ENCODE data around the gene NUDT22. TPM values are rescaled to one million over a fixed set of nuclear protein-coding genes. Genes with fewer than 3 reads are reported as not detected.

Gene NUDT22
- total and polyA plus RNA-seq, 5 experiments from 2014 or later, result 43.4 to 83.8 (median 50.4) TPM

GRCh38 chr11:64268893-64269539 lies 42.9 kb downstream of the NUDT22 start:
- Mint-ChIP-seq H3K27ac (peak overlapping the region; percentile 92 to 100 (median 98)), H3K27me3 (no peaks in the 10 kb centered on the region), H3K36me3 (no peaks in the 10 kb centered on the region), H3K9me3 (no peaks in the 10 kb centered on the region), H3K4me1 (peaks cover 20 to 37% (median 27%) of the 10 kb centered on the region in 4 donors), H3K4me3 (peak overlapping the region; percentile 86 to 99 (median 96))
- POLR2A ChIA-PET, result interaction anchor here (0.6 to 6.6 kb wide), 18 partner anchors 11 to 1560 kb away, joined by 3 to 140 read pairs (median 12); partner anchors contain the start of genes BAD, CCDC88B, ESRRA and FERMT3
- ATAC-seq, result peak; percentile 0 to 5
- peak in 2 of 10 donors; percentile 18 to 23 for DNase-seq

DNA sequence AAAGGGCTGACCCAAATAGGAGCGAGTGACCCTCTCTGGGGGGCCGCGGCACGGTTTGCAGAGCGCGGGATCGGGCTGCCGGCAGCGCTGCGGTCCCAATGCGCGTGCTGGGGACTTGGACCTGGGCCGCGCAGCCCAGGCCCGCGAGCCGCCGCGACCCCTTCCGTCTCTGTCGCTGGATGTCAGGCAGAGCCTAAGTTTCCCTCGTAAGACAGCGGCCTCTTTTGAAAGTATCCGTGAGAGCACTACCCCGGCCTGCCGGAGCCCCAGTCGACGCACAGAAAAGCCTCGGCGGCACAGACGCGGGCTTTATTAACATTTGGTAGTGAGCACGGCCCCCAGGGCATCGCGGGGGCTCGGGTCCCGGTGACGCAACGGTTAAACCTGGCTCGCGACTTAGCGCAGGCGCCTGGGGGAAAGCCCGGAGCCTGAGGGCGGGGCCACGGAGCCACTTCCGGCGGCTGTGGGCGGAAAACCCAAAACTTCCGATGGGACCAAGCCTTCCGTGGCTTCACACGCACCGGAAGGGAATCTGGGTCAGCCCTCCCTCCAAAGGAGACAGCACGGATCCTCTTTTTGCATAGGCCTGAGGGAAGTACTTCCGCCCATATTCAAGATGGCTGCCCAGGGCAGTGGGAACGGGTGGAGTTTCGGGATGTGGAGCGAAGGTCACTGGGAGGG lies 43.6 kb downstream of the NUDT22 start:
- no peaks in the 10 kb centered on the region for H3K27me3 Mint-ChIP-seq
- POLR2A ChIA-PET, result interaction anchor here (0.7 to 6.6 kb wide), 22 partner anchors 12 to 1603 kb away, joined by 3 to 140 read pairs (median 8); partner anchors contain the start of genes BAD, CCDC88B, DNAJC4 and ESRRA
- no peaks in the 10 kb centered on the region for H3K9me3 Mint-ChIP-seq
- H3K4me3 Mint-ChIP-seq, result peak overlapping the region; percentile 92 to 99 (median 96)
- ATAC-seq (peak; percentile 76 to 77), DNase-seq (peak; percentile 93 to 98 (median 97))
- peaks cover 20 to 37% (median 27%) of the 10 kb centered on the region in 4 donors for H3K4me1 Mint-ChIP-seq
- H3K27ac Mint-ChIP-seq, result peak overlapping the region; percentile 94 to 100 (median 98)
- H3K36me3 Mint-ChIP-seq, result no peaks in the 10 kb centered on the region

GRCh38 chr11:64275031-64275800 lies 49.1 kb downstream of the NUDT22 start:
- H3K4me1 Mint-ChIP-seq, result peaks cover 4 to 14% (median 10%) of the 10 kb centered on the region in 4 donors
- H3K27ac Mint-ChIP-seq, result peak overlapping the region in 2 of 10 donors; percentile 8 to 72
- POLR2A ChIA-PET, result interaction anchor here (0.7 to 1.5 kb wide), 2 partner anchors 9 to 42 kb away, joined by 4 to 7 read pairs; partner anchors contain the start of genes BAD and PRDX5
- H3K9me3 Mint-ChIP-seq, result no peaks in the 10 kb centered on the region
- peaks cover 0 to 4% (median 0%) of the 10 kb centered on the region in 3 donors for H3K36me3 Mint-ChIP-seq
- ATAC-seq, result no peak
- H3K27me3 Mint-ChIP-seq, result no peaks in the 10 kb centered on the region
- DNase-seq, result no peak
- no peak overlapping the region for H3K4me3 Mint-ChIP-seq

DNA sequence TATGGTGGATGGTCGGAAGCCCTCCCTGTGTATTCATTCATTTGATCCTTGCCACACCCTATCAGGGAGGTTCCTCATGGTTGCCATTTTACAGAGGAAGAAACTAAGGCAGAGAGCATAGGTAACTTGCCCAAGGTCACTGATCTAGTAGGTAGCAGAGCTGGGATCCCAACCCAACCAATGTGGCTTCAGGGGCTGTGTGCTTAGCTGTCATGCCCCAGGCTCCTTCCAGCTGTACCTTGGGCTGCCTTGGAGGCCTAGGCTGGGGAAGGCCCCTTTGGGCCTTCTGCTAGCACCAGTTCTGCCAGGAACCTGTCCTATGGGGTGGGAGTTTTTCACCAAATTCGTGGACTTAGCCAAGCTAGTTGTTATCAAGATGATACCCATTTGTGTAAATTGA lies 49.8 kb downstream of the NUDT22 start:
- Mint-ChIP-seq H3K9me3 (no peaks in the 10 kb centered on the region), H3K4me3 (no peak overlapping the region), H3K36me3 (peaks cover 0 to 4% (median 0%) of the 10 kb centered on the region in 3 donors), H3K27ac (no peak overlapping the region), H3K4me1 (peaks cover 2 to 11% (median 7%) of the 10 kb centered on the region in 4 donors), H3K27me3 (no peaks in the 10 kb centered on the region)
- POLR2A ChIA-PET, result interaction anchor here (1.5 kb wide), 1 partner anchor 8 kb away, joined by 7 read pairs; the partner anchor contains the start of gene BAD
- DNase-seq, result no peak
- ATAC-seq, result no peak

GRCh38 chr11:64276653-64277431 lies 50.8 kb downstream of the NUDT22 start:
- Mint-ChIP-seq H3K27me3 (no peaks in the 10 kb centered on the region), H3K27ac (no peak overlapping the region), H3K36me3 (peaks cover 0 to 11% (median 2%) of the 10 kb centered on the region in 3 donors), H3K4me3 (no peak overlapping the region), H3K4me1 (peaks cover under 1 to 11% (median 5%) of the 10 kb centered on the region in 4 donors), H3K9me3 (no peaks in the 10 kb centered on the region)
- POLR2A ChIA-PET, result interaction anchor here (0.6 kb wide), 1 partner anchor 11 kb away, joined by 3 read pairs; no protein-coding TSS in a partner anchor
- DNase-seq (peak in 1 of 10 donors; percentile 47), ATAC-seq (no peak)

DNA sequence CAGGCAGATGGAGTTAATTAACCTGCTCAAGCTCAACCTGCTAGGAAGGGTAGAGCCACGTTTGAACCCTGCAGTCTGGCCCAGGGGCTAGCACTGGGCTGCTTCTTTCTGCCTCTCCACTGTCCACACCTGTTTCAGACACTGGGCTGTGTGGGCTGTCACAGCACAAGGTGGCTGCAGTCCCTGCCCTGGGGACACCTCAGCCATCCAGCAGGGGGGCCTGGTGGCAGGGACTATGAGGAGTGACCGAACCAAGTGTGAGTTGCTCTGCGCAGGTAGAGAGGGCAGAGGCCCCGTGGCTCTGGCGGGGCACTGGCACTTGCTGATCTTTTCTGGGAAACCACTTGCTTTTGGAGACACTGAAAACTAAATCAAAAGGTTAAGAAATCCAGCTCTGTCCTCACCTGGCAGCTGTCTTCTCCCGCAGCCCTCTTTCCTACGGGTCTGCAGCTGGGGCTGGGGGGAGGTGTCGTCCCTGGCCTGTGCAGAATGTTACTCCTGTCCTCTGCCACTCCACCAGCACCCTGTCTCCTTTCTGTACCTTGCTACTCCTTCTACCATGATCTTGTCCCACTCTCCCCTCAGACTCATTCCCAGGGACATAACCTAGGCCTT lies 52.6 kb downstream of the NUDT22 start:
- H3K36me3 Mint-ChIP-seq, result peaks cover 0 to 13% (median 2%) of the 10 kb centered on the region in 3 donors
- no peak overlapping the region for H3K27ac Mint-ChIP-seq
- ATAC-seq (no peak), DNase-seq (peak in 1 of 10 donors; percentile 53)
- no peaks in the 10 kb centered on the region for H3K9me3 Mint-ChIP-seq
- peaks cover under 1 to 11% (median 8%) of the 10 kb centered on the region in 4 donors for H3K4me1 Mint-ChIP-seq
- POLR2A ChIA-PET, result no interaction called here
- H3K4me3 Mint-ChIP-seq, result no peak overlapping the region
- no peaks in the 10 kb centered on the region for H3K27me3 Mint-ChIP-seq

Other genes starting within 250 kb of the NUDT22 start
- gene OTUB1, start 239.8 kb upstream of the NUDT22 start, total RNA-seq, result 10 to 100 TPM; 69.6 to 75.8 TPM
- 100 to 1,000 TPM; 109 to 121 (median 115) TPM for gene OTUB1, start 239.8 kb upstream of the NUDT22 start, polyA plus RNA-seq
- not detected for gene FLRT1, start 190.3 kb upstream of the NUDT22 start, total RNA-seq
- gene FLRT1, start 190.3 kb upstream of the NUDT22 start, polyA plus RNA-seq, result not detected
- gene MACROD1, start 60.2 kb upstream of the NUDT22 start, total RNA-seq, result 10 to 100 TPM; 10.8 to 14.4 TPM
- 10 to 100 TPM in 2 of 3 donors, 1 to 10 TPM in 1; 7.3 to 14.4 (median 10.7) TPM for gene MACROD1, start 60.2 kb upstream of the NUDT22 start, polyA plus RNA-seq
- 100 to 1,000 TPM; 110 to 114 TPM for gene STIP1, start 40.1 kb upstream of the NUDT22 start, total RNA-seq
- gene STIP1, start 40.1 kb upstream of the NUDT22 start, polyA plus RNA-seq, result 100 to 1,000 TPM in 1 of 3 donors, 10 to 100 TPM in 2; 59.4 to 132 (median 66.2) TPM
- gene FERMT3, start 19.6 kb upstream of the NUDT22 start, total RNA-seq, result 100 to 1,000 TPM; 104 to 108 TPM
- 100 to 1,000 TPM; 125 to 149 (median 129) TPM for gene FERMT3, start 19.6 kb upstream of the NUDT22 start, polyA plus RNA-seq
- 10 to 100 TPM; 40.2 to 41.0 TPM for gene TRPT1, start 88 bp upstream of the NUDT22 start, total RNA-seq
- 10 to 100 TPM; 47.2 to 54.2 (median 51.4) TPM for gene TRPT1, start 88 bp upstream of the NUDT22 start, polyA plus RNA-seq
- 10 to 100 TPM; 54.9 to 56.2 TPM for gene DNAJC4, start 4.3 kb downstream of the NUDT22 start, total RNA-seq
- gene DNAJC4, start 4.3 kb downstream of the NUDT22 start, polyA plus RNA-seq, result 10 to 100 TPM; 21.5 to 33.2 (median 30.9) TPM
- gene VEGFB, start 8.3 kb downstream of the NUDT22 start, total RNA-seq, result 10 to 100 TPM; 59.7 to 62.1 TPM
- gene VEGFB, start 8.3 kb downstream of the NUDT22 start, polyA plus RNA-seq, result 10 to 100 TPM; 11.2 to 28.1 (median 16.9) TPM
- 10 to 100 TPM; 24.1 to 28.9 TPM for gene FKBP2, start 14.8 kb downstream of the NUDT22 start, total RNA-seq
- 10 to 100 TPM; 84.9 to 91.8 (median 85.5) TPM for gene FKBP2, start 14.8 kb downstream of the NUDT22 start, polyA plus RNA-seq
- gene PPP1R14B, start 20.7 kb downstream of the NUDT22 start, total RNA-seq, result 10 to 100 TPM; 39.1 to 45.5 TPM
- gene PPP1R14B, start 20.7 kb downstream of the NUDT22 start, polyA plus RNA-seq, result 10 to 100 TPM; 22.4 to 50.6 (median 45.4) TPM
- gene PLCB3, start 25.3 kb downstream of the NUDT22 start, total RNA-seq, result 1 to 10 TPM; 8.1 to 8.8 TPM
- under 1 TPM; 0.20 to 0.51 (median 0.35) TPM for gene PLCB3, start 25.3 kb downstream of the NUDT22 start, polyA plus RNA-seq
- gene BAD, start 58.4 kb downstream of the NUDT22 start, total RNA-seq, result 10 to 100 TPM; 13.7 to 18.5 TPM
- gene BAD, start 58.4 kb downstream of the NUDT22 start, polyA plus RNA-seq, result 10 to 100 TPM; 39.1 to 44.8 (median 39.9) TPM
- gene GPR137, start 59.6 kb downstream of the NUDT22 start, total RNA-seq, result 10 to 100 TPM; 33.0 to 33.3 TPM
- 1 to 10 TPM; 4.8 to 6.9 (median 6.4) TPM for gene GPR137, start 59.6 kb downstream of the NUDT22 start, polyA plus RNA-seq
- gene KCNK4, start 65.0 kb downstream of the NUDT22 start, total RNA-seq, result not detected
- not detected for gene KCNK4, start 65.0 kb downstream of the NUDT22 start, polyA plus RNA-seq
- gene CATSPERZ, start 74.1 kb downstream of the NUDT22 start, total RNA-seq, result not detected
- not detected for gene CATSPERZ, start 74.1 kb downstream of the NUDT22 start, polyA plus RNA-seq
- 10 to 100 TPM; 19.9 to 24.9 TPM for gene ESRRA, start 79.2 kb downstream of the NUDT22 start, total RNA-seq
- gene ESRRA, start 79.2 kb downstream of the NUDT22 start, polyA plus RNA-seq, result 1 to 10 TPM; 3.5 to 9.1 (median 4.8) TPM
- 100 to 1,000 TPM; 159 to 162 TPM for gene TRMT112, start 91.3 kb downstream of the NUDT22 start, total RNA-seq
- 100 to 1,000 TPM; 509 to 524 (median 515) TPM for gene TRMT112, start 91.3 kb downstream of the NUDT22 start, polyA plus RNA-seq
- gene PRDX5, start 91.8 kb downstream of the NUDT22 start, total RNA-seq, result 10 to 100 TPM; 47.5 to 51.5 TPM
- 100 to 1,000 TPM; 186 to 239 (median 206) TPM for gene PRDX5, start 91.8 kb downstream of the NUDT22 start, polyA plus RNA-seq
- 100 to 1,000 TPM; 112 to 119 TPM for gene CCDC88B, start 113.9 kb downstream of the NUDT22 start, total RNA-seq
- 10 to 100 TPM; 10.4 to 37.0 (median 19.2) TPM for gene CCDC88B, start 113.9 kb downstream of the NUDT22 start, polyA plus RNA-seq
- 10 to 100 TPM; 21.0 to 23.3 TPM for gene RPS6KA4, start 132.9 kb downstream of the NUDT22 start, total RNA-seq
- gene RPS6KA4, start 132.9 kb downstream of the NUDT22 start, polyA plus RNA-seq, result 1 to 10 TPM; 4.3 to 5.1 (median 5.1) TPM